Body of pancreas (tissue), 4 donors: ENCODE data around the gene ATXN10.

Source experiments
- CTCF ChIP-seq, 7 experiments: fragments of 450-650 bp in 4 of 7; fragments of 200-600 bp in 3 of 7; sonication (generic) in 3 of 7; IDR thresholded peaks; one replicate each; pipeline ENCODE4 v1.5.1; 2016 to 2019; ENCODE audit warnings: antibody characterized with exemption in 7 of 7
- POLR2A ChIP-seq, 3 donors: fragments of 450-650 bp; IDR thresholded peaks; one replicate each; pipeline ENCODE4 v1.6.1; 2016; ENCODE audit warnings: antibody characterized with exemption in 3 of 3, mild to moderate bottlenecking in 2 of 3

DNA sequence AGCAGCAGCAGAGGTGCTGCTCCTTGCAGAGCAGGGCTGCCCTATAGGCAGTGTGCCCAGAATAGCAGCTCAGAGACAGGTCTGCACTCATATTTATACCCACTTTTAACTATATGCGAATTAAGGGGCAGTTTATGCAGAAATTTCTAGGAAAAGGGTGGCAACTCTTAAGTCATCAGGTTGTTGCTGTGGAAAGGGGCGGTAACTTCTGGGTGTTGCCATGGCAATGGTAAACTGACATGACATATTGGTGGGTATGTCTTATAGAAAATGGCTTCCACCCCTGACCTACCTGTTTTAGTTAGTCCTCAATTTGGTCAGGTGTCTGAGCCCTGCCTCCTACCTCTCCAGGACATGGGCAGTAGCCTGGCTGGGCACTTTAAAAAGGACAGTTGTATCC is 122.3 kb downstream of the ATXN10 start:
- no peak for TF ChIP-seq CTCF (IDR thresholded peaks at IDR 0.05)
- no peak for TF ChIP-seq POLR2A (IDR thresholded peaks at IDR 0.05)
